IMR-90 (cell line): Measurements from ENCODE around the gene ITPKA. TPM values are rescaled to one million over a fixed set of nuclear protein-coding genes. Genes with fewer than 3 reads are reported as not detected.

Source experiments
- ATAC-seq: fragments of 200-7000 bp; cut with Tn5 transposase; 2 replicates; pipeline ENCODE4 v1.9.1; 2020; ENCODE audit warnings: low read depth, mild to moderate bottlenecking, moderate library complexity
- BruUV-seq: library from RNA; stranded (reverse); fragments of 400-500 nt; replicated peaks from 2 replicates; lab custom pipeline; 2021; lab: Mats Ljungman, UMichigan
- CTCF ChIA-PET: fragments of 300-600 bp; formaldehyde crosslinking; extraction: SDS; loops from one replicate; lab custom pipeline; 2021; ENCODE audit warnings: antibody characterized with exemption; lab: Yijun Ruan, JAX
- POLR2A ChIA-PET: fragments of 300-600 bp; sonication (Branson Sonifier 250); formaldehyde crosslinking; loops from one replicate; lab custom pipeline; 2022; ENCODE audit warnings: antibody characterized with exemption; ENCODE audit not compliant: unreplicated experiment; lab: Charles Lee
- DNase-seq: peaks from one replicate; pipeline ENCODE4 v3.0.0; 2013
- H2AFZ ChIP-seq: replicated peaks from 2 replicates; pipeline ENCODE3; 2013; ENCODE audit warnings: low read length, mild to moderate bottlenecking; ENCODE audit not compliant: poor library complexity
- H2AK5ac ChIP-seq: 2 replicates; pipeline ENCODE4 v1.6.1; 2013; ENCODE audit warnings: low read depth, low read length, inconsistent platforms
- H2AK9ac ChIP-seq: replicated peaks from 2 replicates; pipeline ENCODE3; 2013; ENCODE audit warnings: mild to moderate bottlenecking, low read depth, low read length, moderate library complexity; ENCODE audit not compliant: poor library complexity
- H2BK120ac ChIP-seq: 2 replicates; pipeline ENCODE4 v1.6.1; 2013; ENCODE audit warnings: low read depth, low read length, inconsistent platforms
- H2BK15ac ChIP-seq: 3 replicates; pipeline ENCODE4 v1.6.1; 2013; ENCODE audit warnings: low read depth, low read length, inconsistent platforms
- H2BK20ac ChIP-seq: 2 replicates; pipeline ENCODE4 v1.6.1; 2013; ENCODE audit warnings: low read depth, mild to moderate bottlenecking, inconsistent platforms, low read length, moderate library complexity
- H2BK5ac ChIP-seq: 2 replicates; pipeline ENCODE4 v1.6.1; 2013; ENCODE audit warnings: mild to moderate bottlenecking, low read depth, low read length, inconsistent platforms; ENCODE audit not compliant: poor library complexity, severe bottlenecking
- H3K14ac ChIP-seq: replicated peaks from 2 replicates; pipeline ENCODE4 v1.6.1; 2013; ENCODE audit warnings: low read depth, low read length, inconsistent platforms
- H3K18ac ChIP-seq: 2 replicates; pipeline ENCODE4 v1.6.1; 2013; ENCODE audit warnings: low read depth, low read length, control low read depth
- H3K23ac ChIP-seq: 2 replicates; pipeline ENCODE4 v1.6.1; 2013; ENCODE audit warnings: low read depth, low read length, inconsistent platforms
- H3K27ac ChIP-seq: 2 replicates; pipeline ENCODE4 v1.5.1; 2013; ENCODE audit warnings: mild to moderate bottlenecking, control low read depth, low read length; ENCODE audit not compliant: insufficient read depth
- H3K27me3 ChIP-seq: 2 replicates; pipeline ENCODE4 v1.6.1; 2013; ENCODE audit warnings: low read length; ENCODE audit not compliant: control insufficient read depth, insufficient read depth
- H3K36me3 ChIP-seq: 2 replicates; pipeline ENCODE4 v1.6.1; 2013; ENCODE audit warnings: low read length, mixed read lengths; ENCODE audit not compliant: control insufficient read depth, insufficient read depth
- H3K4ac ChIP-seq: 2 replicates; pipeline ENCODE4 v1.6.1; 2013; ENCODE audit warnings: low read depth, low read length, inconsistent platforms
- H3K4me1 ChIP-seq: 2 replicates; pipeline ENCODE4 v1.6.1; 2013; ENCODE audit warnings: low read length, mixed read lengths; ENCODE audit not compliant: control insufficient read depth, insufficient read depth
- H3K4me2 ChIP-seq: 2 replicates; pipeline ENCODE4 v1.6.1; 2013; ENCODE audit warnings: low read depth, mild to moderate bottlenecking, control low read depth, low read length, moderate library complexity
- H3K4me3 ChIP-seq: 2 replicates; pipeline ENCODE4 v1.5.1; 2013; ENCODE audit warnings: low read depth, mild to moderate bottlenecking, control low read depth, low read length, moderate library complexity; ENCODE audit not compliant: insufficient read depth
- H3K56ac ChIP-seq: 2 replicates; pipeline ENCODE4 v1.6.1; 2013; ENCODE audit warnings: low read length, inconsistent platforms; ENCODE audit not compliant: insufficient read depth; ENCODE audit errors: extremely low read depth
- H3K79me1 ChIP-seq, 2 experiments: 2 replicates each; pipeline ENCODE4 v1.6.1; 2013; ENCODE audit warnings: low read length in 2 of 2, inconsistent platforms in 1 of 2, low read depth in 1 of 2
- H3K9ac ChIP-seq: 2 replicates; pipeline ENCODE4 v1.6.1; 2013; ENCODE audit warnings: low read depth, low read length, control low read depth
- H3K9me1 ChIP-seq: 2 replicates; pipeline ENCODE4 v1.6.1; 2013; ENCODE audit warnings: low read length, inconsistent platforms; ENCODE audit not compliant: insufficient read depth
- H3K9me3 ChIP-seq: 2 replicates; pipeline ENCODE4 v1.6.1; 2013; ENCODE audit warnings: low read length; ENCODE audit not compliant: control insufficient read depth, insufficient read depth
- H4K20me1 ChIP-seq: 2 replicates; pipeline ENCODE4 v1.6.1; 2013; ENCODE audit warnings: low read length, inconsistent platforms; ENCODE audit not compliant: insufficient read depth
- H4K5ac ChIP-seq: 2 replicates; pipeline ENCODE4 v1.6.1; 2013; ENCODE audit warnings: mild to moderate bottlenecking, low read depth, low read length, control low read depth
- H4K8ac ChIP-seq, 2 experiments: 2 replicates each; pipeline ENCODE4 v1.6.1; 2013; ENCODE audit warnings: low read depth in 2 of 2, low read length in 2 of 2, control low read depth in 1 of 2, inconsistent platforms in 1 of 2
- H4K91ac ChIP-seq: 2 replicates; pipeline ENCODE4 v1.6.1; 2013; ENCODE audit warnings: low read depth, low read length, inconsistent platforms; ENCODE audit not compliant: insufficient read depth
- BHLHE40 ChIP-seq: fragments of 150-350 bp; IDR thresholded peaks from 2 replicates; pipeline ENCODE4 v1.6.1; 2016; ENCODE audit warnings: mild to moderate bottlenecking, low read depth, low read length
- CEBPB ChIP-seq: IDR thresholded peaks from 2 replicates; pipeline ENCODE4 v1.6.1; 2012; ENCODE audit warnings: low read depth, low read length, improper control_type of control experiment
- CHD1 ChIP-seq: IDR thresholded peaks from 2 replicates; pipeline ENCODE4 v1.6.1; 2012; ENCODE audit warnings: low read depth, low read length, improper control_type of control experiment
- CTCF ChIP-seq: conservative IDR thresholded peaks from 2 replicates; pipeline ENCODE4 v1.5.1; 2012; ENCODE audit warnings: mild to moderate bottlenecking, low read depth, low read length, improper control_type of control experiment
- ELK1 ChIP-seq: fragments of 150-350 bp; IDR thresholded peaks from 2 replicates; pipeline ENCODE4 v1.6.1; 2016; ENCODE audit warnings: low read depth, mild to moderate bottlenecking, low read length, moderate library complexity, borderline replicate concordance
- FOS ChIP-seq: fragments of 150-350 bp; IDR thresholded peaks from 2 replicates; pipeline ENCODE4 v1.6.1; 2016; ENCODE audit warnings: low read depth, low read length
- MAFK ChIP-seq: IDR thresholded peaks from 2 replicates; pipeline ENCODE4 v1.6.1; 2012; ENCODE audit warnings: low read depth, low read length, improper control_type of control experiment
- MAZ ChIP-seq: IDR thresholded peaks from 2 replicates; pipeline ENCODE4 v1.6.1; 2012; ENCODE audit warnings: low read depth, mild to moderate bottlenecking, low read length, improper control_type of control experiment, moderate library complexity, borderline replicate concordance
- MXI1 ChIP-seq: IDR thresholded peaks from 2 replicates; pipeline ENCODE4 v1.6.1; 2012; ENCODE audit warnings: low read depth, mild to moderate bottlenecking, low read length, moderate library complexity, borderline replicate concordance
- NFE2L2 ChIP-seq: fragments of 150-350 bp; IDR thresholded peaks from 2 replicates; pipeline ENCODE4 v1.6.1; 2016; ENCODE audit warnings: low read depth, mild to moderate bottlenecking, low read length
- POLR2A ChIP-seq: IDR thresholded peaks from 2 replicates; pipeline ENCODE4 v1.6.1; 2012; ENCODE audit warnings: mild to moderate bottlenecking, low read depth, low read length
- RAD21 ChIP-seq: IDR thresholded peaks from 2 replicates; pipeline ENCODE4 v1.6.1; 2012; ENCODE audit warnings: low read length, improper control_type of control experiment
- RCOR1 ChIP-seq: IDR thresholded peaks from 2 replicates; pipeline ENCODE4 v1.6.1; 2012; ENCODE audit warnings: mild to moderate bottlenecking, low read length, improper control_type of control experiment; ENCODE audit not compliant: insufficient replicate concordance
- RFX5 ChIP-seq: IDR thresholded peaks from 2 replicates; pipeline ENCODE4 v1.8.0; 2012; ENCODE audit warnings: low read depth, mild to moderate bottlenecking, low read length, moderate library complexity
- SMC3 ChIP-seq: fragments of 150-350 bp; IDR thresholded peaks from 2 replicates; pipeline ENCODE4 v1.6.1; 2016; ENCODE audit warnings: low read depth, mild to moderate bottlenecking, antibody characterized with exemption, low read length, moderate library complexity
- USF2 ChIP-seq: fragments of 150-350 bp; IDR thresholded peaks from 2 replicates; pipeline ENCODE4 v1.6.1; 2017; ENCODE audit warnings: mild to moderate bottlenecking, antibody characterized with exemption, low read length, low read depth
- WGBS, 2 experiments: methylation state at CpG; one replicate each; pipeline versions ENCODE4 v1.1.5 to v1.1.7; 2013; ENCODE audit warnings: missing lambda C conversion rate in 2 of 2; ENCODE audit not compliant: insufficient read length in 1 of 2; ENCODE audit errors: extremely low coverage in 2 of 2; 5-methylcytosine and 5-hydroxymethylcytosine counted together
- dilution Hi-C: fragments of 300-500 bp; cut with HindIII; formaldehyde crosslinking; loops from one replicate; pipeline ENCODE4 v1.14.3; 2018; ENCODE audit warnings: low sequenced_read_pairs; ENCODE audit not compliant: unreplicated experiment
- in situ Hi-C: fragments of 300-500 bp; cut with MboI; formaldehyde crosslinking; loops from 3 replicates; pipeline ENCODE4 v1.14.3; 2019; ENCODE audit warnings: low sequenced_read_pairs, inconsistent platforms, mixed read lengths
- intact Hi-C: fragments of 100-400 bp; cut with micrococcal nuclease; formaldehyde crosslinking; loops from 2 replicates; pipeline ENCODE4 v1.10.0; 2022
- polyA plus RNA-seq, 3 experiments: library from polyadenylated mRNA; depleted of rRNA; stranded (reverse); fragments of >200 nt; gene quantifications; 2 replicates each; pipeline ENCODE4 v1.2.3, GENCODE V29; 2012; ENCODE audit warnings: low replicate concordance in 1 of 3
- total RNA-seq: library from RNA; depleted of rRNA; stranded (reverse); fragments of >200 nt; gene quantifications from 2 replicates; pipeline ENCODE4 v1.2.3, GENCODE V29; 2012

ITPKA gene
- total and polyA plus RNA-seq, 2 of the 4 experiments (the other 2 are of a cell fraction), result 1.1 to 1.8 TPM

- in situ Hi-C loops (no loop called here), intact Hi-C loops (no loop called here), dilution Hi-C loops (no loop called here)
- no peak overlapping the region for H3K56ac ChIP-seq
- TF ChIP-seq RCOR1 (no peak), MAZ (no peak), USF2 (no peak), BHLHE40 (no peak), MAFK (no peak), MXI1 (no peak), SMC3 (no peak), CEBPB (no peak), NFE2L2 (no peak), FOS (no peak), RFX5 (no peak), RAD21 (no peak), CTCF (no peak), ELK1 (no peak), CHD1 (no peak), POLR2A (no peak)
- peak overlapping the region; percentile 95 for H2BK5ac ChIP-seq
- H3K9ac ChIP-seq, result no peak overlapping the region
- peak overlapping the region; percentile 82 for H3K4ac ChIP-seq
- no peak for ATAC-seq
- peak overlapping the region; percentile 36 for H2BK120ac ChIP-seq
- no peak overlapping the region for H3K18ac ChIP-seq
- no TSS peak for BruUV-seq
- H4K20me1 ChIP-seq, result no peaks in the 10 kb centered on the region
- ChIA-PET CTCF (no interaction called here), POLR2A (no interaction called here)
- H4K91ac ChIP-seq, result peak overlapping the region; percentile 20; the same call in 1 of the 2 replicates
- H3K27ac ChIP-seq, result no peak overlapping the region
- no peak overlapping the region for H3K4me2 ChIP-seq
- H3K4me1 ChIP-seq, result peaks cover 19% of the 10 kb centered on the region
- H3K9me1 ChIP-seq, result peaks cover 52% of the 10 kb centered on the region
- peak overlapping the region; percentile 62 for H2AK9ac ChIP-seq
- H3K27me3 ChIP-seq, result no peaks in the 10 kb centered on the region
- H4K5ac ChIP-seq, result no peak overlapping the region
- no peak overlapping the region for H2AFZ ChIP-seq
- DNase-seq, result peak; percentile 21
- H3K14ac ChIP-seq, result peak overlapping the region; percentile 85
- H3K23ac ChIP-seq, result 0 out of 2 replicates have a peak overlapping the region, but pooled peaks have one; percentile 4
- H4K8ac ChIP-seq, result peak overlapping the region in 1 of 2 experiments; percentile 65; a peak in 2 of 4 replicates
- peak overlapping the region; percentile 32 for H2BK20ac ChIP-seq
- H3K4me3 ChIP-seq, result no peak overlapping the region
- peaks cover 0 to 15% of the 10 kb centered on the region in 2 experiments; a peak in 2 of 4 replicates for H3K79me1 ChIP-seq
- peak overlapping the region; percentile 99 for H2AK5ac ChIP-seq
- H2BK15ac ChIP-seq, result peak overlapping the region; percentile 8; the same call in 1 of the 3 replicates
- WGBS, 2 experiments, result 100% methylated on average over 2 of the region's 2 CpGs; no CpG with 5 or more reads in 1 of the 2 experiments
- H3K9me3 ChIP-seq, result no peaks in the 10 kb centered on the region
- H3K36me3 ChIP-seq, result peaks cover 7% of the 10 kb centered on the region
These were observed 5.9 kb upstream of the ITPKA start for GRCh38 chr15:41487802-41488201.
